GM18873 (cell line): ENCODE results near the gene CHL1.

Experiments used
- ATAC-seq: cut with Tn5 transposase; IDR thresholded peaks from one replicate; pipeline ENCODE4 v1.9.1; 2021; ENCODE audit warnings: mild to moderate bottlenecking, moderate library complexity, moderate number of reproducible peaks; ENCODE audit not compliant: unreplicated experiment, low FRiP score

The CHL1 gene

DNA sequence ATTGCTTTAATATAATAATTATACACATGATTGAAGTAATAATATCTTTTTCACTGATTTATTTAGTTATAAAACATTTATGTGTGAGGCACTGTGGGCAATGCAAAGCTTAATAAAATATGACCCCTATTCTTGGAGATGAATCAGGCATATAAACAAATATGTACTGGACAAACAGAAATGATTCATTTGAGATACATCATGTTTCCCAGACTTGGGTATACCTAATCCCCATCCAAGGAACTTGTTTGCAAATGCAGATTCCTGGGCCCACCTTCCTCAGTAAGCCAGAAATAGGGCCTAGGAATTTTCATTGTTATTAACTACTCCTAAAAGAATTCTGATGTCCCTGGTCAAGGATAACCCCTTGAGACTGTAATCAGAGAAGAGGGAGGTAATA lies 184.2 kb downstream of the CHL1 start:
- no peak for ATAC-seq

DNA sequence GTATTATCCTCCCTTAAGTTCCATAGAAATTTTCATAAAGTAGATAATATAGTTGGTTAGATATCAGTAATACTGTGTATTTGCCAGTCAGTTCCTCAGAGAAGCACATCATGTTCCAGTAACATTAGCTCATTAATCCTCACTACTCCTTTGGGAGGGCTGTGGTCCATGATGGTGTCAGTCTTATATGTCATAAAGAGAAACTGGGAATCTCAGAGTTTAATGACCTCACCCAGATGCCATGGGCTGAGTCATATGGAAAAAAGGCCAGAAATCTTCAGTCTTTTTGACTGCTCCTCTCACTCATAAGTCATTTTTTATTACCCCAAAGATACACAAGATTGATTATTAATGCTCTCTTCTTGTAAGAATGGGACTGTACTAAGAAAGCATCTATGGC lies 188.6 kb downstream of the CHL1 start:
- no peak for ATAC-seq

DNA sequence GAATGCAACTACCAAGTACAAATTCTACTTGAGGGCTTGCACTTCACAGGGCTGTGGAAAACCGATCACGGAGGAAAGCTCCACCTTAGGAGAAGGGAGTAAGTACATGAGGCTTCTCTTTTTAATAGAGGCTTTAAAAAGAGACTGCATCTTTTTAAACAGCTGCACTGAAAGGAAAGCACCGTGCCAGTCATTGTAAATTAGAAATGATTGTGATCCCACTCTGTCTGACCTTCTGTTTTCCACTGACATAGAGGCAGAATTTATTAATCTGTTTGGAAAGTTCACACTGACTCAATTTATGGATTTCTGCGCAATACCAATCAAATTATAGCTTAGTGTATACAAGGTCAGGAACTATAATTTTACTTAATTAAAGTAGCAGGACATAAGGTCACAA lies 198.2 kb downstream of the CHL1 start:
- no peak for ATAC-seq

DNA sequence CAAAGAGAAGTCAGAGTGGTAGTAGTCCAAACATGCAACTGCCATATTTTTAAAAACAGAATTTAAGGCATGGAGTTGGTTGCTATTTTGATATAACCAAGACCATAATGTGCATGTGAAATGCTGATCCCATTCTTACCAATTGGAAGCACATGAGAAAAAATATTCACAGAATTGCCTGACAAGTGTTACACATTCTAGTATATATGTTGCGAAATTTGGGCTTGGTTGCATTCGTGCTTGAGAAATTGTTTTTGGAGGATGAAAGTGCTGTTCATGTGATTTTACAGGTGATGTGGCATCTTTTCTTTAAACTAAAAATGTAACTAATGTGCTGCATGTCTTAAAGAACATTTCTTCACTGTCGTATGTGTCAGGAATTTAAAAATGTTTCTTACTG lies 199.7 kb downstream of the CHL1 start:
- ATAC-seq, result no peak

DNA sequence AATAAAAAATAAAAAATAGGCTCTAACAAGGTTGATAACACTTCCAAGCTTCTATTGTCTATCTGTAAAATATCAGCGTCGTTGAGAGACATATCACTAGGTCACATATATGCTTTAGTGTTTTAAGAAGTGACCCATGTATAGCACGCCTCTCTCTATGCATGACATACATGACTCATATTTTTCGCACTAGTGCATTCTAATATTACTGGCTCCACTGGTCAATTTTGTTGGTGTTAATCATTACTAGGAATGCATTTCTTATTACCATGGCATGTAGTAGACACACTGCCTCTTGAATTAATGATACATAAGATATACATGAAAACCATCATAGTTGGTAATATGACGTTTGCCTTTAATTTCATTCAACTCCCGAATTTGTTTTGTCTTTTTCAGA lies 203.1 kb downstream of the CHL1 start:
- ATAC-seq, result peak; percentile 72

DNA sequence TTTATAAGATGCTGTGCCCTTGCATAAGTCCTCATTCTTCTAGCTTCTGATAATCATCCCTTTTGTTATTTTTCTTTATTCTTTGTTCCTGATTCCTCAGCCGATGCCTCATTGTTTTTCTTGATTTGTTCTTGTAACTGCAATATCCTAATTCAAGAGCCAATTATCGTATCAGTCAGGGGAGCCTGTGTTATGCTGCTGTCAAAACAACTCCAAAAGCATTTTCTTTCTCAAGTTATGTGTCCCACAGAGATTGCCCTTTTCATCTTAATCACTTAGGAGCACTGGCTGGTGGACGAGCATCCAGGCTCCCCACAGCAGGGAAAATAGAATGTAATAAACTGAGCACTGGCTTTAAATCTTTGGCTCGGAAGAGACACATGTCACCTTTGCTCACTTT lies 207.3 kb downstream of the CHL1 start:
- no peak for ATAC-seq

DNA sequence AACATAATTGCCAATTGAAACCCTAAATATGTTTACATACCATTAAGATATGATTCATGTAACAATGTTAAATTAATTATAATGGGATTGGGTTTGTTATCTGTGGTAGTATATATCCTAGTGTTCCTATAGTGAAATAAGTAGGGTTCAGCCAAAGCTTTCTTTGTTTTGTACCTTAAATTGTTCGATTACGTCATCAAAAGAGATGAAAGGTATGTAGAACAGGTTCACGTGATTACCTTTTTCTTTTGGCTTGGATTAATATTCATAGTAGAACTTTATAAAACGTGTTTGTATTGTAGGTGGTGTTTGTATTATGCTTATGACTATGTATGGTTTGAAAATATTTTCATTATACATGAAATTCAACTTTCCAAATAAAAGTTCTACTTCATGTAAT lies 212.4 kb downstream of the CHL1 start:
- no peak for ATAC-seq

DNA sequence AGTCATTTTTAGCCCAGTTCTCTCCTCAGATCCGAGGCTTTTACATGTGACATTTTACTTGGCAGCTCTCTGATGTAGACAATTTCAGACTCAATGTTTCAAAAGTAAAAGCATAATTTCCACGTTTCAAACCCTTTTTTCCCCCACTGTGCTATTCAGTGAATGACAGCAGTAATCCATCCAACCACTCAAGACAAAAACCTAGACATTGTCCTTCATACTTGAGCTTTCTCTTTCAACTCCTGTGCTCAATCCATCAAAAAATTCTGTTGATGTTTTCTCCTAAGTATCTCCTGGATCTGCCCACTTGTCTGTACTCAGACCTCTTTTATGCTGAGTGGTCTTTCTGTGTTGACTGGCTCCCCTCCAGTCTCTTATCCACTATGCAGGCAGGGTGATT lies 214.7 kb downstream of the CHL1 start:
- no peak for ATAC-seq

DNA sequence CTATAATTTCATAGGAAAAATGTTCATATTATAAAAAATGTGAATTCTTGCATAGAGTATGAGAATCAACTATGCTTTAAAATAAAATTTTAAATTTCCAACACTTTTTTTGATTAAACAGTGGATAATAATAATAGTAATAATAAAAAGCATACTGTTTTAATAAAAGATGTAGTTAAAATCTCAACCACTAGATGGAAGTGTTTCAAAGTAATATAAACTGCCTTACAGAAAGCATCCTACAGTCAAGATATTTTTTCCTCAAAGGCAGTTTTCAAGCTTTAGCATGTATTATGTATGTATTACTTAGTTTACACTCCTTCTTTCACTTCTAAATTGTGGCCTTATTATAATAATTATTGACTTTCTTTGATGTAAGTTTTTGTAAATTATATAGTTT lies 217.5 kb downstream of the CHL1 start:
- ATAC-seq, result no peak

DNA sequence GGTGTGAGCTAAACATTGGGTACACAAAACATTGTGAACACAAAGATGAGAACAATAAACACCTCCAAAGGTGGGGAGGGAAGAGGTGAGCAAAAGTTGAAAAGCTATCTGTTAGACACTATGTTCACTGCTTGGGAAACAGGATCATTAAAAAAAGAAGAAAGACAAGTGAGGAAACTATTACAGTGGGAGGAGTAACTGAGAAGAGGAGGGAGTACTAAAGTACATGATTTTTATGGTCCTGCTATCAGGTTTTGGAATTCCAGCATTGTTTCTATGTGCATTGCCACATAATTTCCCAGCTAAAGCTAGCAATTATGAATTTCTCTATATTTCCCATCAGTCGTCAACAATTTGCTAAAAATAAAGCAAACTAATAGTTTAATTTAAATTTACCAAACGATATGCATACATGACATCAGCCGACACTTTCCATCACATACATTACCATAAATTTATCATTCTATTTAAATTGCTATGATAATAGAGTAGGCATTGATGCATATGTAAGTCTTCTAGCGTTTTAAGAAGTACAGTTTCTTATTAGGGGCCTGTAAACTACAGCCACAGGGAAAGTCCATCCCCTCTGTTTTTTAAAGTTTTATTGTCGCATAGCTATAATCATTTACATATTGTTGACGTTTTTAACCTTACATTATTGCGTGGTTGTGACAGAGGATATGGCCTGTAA lies 221.8 kb downstream of the CHL1 start:
- no peak for ATAC-seq

DNA sequence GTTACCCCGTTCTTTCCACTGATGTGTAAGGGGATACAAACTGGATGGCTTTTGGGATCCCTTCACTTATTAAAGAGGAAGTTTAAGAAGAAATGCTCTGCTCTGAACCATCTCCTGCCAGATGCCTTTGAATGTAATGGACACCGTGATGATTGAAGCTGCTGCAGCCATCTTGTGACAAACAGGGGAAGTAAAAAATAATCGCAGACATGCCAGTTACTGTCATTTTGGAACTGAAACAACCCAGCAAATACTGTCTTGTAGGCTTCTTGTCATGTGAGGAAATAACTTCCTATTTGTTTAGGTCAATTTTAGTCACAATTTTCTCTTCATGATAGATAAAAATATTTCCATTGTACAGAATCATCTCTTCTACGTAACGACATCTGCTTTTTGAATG lies 224.0 kb downstream of the CHL1 start:
- peak; percentile 69 for ATAC-seq

DNA sequence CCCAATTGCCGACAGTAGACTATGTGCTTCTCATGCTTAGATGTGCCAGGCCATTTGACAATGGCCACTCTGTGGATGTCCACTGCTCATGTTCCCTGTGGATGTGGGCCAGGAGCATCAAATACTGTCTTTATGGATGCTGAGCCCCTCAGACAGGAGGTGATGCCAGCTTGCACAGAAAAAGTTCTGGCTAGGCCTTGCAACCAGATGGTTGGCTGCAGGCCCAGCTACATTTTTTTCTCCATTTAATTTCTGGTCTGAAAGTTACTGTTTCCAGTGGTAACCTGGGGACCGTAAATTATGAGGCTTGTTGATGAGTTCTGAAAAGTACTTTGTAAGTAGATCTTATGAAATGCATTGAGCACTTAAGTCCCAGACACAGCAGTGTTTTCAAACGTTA lies 228.5 kb downstream of the CHL1 start:
- no peak for ATAC-seq

DNA sequence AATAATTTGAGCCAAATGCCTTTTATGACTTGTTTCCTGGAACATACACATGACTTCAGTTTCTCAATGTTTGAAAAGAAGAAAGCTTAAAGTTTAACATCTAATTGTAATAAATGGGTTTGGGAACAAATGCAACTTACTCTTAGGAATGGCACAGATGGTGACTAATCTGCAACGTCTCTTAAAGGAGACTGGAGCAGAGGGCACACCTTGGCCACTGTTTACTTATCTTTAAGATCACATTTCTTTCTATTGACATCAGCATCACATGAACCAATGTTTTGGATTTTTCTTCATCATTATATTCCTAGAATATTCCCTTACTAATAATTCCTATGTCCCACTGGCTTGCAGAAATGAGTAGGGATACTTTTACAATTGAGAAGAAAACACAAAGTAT lies 229.5 kb downstream of the CHL1 start:
- no peak for ATAC-seq

DNA sequence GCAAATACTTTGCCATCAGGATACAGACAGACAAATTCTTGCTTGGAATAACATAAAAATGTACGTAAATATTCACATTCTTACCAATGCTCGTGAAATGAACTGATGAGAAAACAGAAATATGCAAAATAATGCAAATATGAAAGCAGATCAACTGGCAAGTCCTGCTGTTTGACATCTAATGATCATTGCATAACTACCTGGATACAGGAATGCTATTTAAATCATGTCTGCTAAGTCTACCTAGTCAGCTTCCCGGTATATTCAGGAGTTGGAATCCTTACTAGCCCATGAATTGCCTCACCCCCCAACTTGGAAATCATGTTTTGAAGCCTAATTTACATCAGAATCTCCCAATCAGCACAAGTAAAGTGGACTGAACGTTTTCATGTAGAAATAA lies 230.6 kb downstream of the CHL1 start:
- no peak for ATAC-seq

DNA sequence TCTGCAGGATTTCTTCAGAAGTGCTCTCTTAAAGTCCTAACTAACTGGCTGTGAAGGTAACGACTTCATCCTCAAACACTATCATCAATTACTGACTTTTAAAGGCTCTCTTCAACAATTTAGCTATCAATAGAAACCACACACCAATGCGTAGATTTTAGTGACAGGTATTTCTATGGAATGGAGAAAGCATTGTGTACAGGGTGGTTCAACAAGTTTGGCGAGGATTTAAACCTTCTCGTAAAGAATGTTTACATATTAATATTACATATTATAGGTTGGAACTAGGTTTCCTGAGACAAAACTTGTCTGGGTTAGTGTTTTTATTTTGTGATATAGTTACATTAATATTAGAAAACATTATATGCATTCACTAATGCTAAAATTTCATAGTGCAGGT lies 233.6 kb downstream of the CHL1 start:
- no peak for ATAC-seq

DNA sequence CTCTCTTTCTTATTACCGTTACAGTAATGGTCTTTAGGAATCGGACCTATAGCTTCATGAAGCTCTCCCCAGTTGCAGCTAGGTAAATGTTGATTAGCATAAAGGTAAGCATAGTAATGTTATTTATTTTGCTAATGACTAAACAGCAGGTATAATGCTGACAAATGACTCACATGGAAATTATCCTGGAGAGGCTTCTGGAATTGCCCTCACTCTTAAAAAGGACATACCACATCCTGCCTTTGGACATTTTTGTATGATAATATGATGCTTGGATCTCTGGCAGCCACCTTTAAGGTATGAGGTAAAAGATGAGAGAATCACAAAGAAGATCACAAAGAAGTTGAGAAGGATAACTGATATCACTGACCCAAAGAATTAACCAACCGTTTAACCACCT lies 238.6 kb downstream of the CHL1 start:
- ATAC-seq, result no peak

DNA sequence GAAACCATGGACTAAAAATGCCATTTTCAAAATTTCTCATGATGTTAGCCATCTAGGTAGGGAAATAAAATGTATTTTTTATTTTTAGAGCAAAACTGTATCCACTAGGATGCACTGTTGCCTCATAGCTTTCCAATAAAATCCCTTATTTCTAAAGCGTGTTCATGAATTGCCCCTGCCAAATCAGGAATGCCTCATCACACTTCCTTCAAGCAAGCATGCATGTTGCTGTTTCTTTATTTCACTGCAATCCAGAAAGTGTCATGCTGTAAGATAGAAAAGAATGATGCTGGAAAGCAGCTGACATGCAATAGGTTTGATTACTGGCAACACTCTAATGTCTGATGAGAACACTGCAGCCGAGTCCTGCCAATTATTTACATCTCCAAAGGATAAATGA lies 239.5 kb downstream of the CHL1 start:
- no peak for ATAC-seq

DNA sequence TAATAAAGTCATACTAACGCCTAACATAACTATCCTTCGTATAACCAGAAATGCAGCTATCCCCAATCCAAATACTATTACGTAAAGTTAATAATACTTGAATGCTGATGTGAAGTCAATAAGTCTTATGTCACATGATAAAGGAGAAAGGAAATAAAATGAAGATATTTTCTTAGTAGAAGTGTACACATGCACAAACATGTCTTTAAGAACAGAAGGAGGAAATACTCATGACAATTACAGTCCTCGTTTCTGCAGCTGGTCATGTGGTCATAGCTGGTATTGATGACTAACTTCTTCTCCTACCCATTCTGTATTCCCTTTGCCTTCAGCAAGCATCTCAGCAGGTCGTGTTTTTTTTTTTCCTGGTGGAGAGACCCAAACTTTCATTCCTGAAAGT lies 244.3 kb downstream of the CHL1 start:
- no peak for ATAC-seq

DNA sequence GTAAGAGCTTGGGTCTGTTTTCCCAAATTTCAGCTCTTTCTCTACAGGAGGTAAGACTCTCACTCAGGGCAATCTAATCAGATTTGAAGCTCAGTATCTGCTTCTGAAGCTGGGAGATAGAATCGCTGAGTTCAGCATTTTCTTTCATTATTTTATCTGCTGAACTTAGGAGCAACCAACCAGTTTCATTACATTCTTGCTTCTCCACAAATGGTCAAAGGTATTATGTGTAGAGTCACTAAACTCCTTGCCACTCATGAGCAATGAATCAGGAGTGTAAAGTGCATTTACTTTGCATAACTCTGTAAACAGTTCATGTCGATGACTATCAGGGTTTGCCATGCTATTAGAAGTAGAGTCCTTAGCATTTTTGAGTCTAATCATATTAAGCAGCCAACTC lies 249.4 kb downstream of the CHL1 start:
- no peak for ATAC-seq

DNA sequence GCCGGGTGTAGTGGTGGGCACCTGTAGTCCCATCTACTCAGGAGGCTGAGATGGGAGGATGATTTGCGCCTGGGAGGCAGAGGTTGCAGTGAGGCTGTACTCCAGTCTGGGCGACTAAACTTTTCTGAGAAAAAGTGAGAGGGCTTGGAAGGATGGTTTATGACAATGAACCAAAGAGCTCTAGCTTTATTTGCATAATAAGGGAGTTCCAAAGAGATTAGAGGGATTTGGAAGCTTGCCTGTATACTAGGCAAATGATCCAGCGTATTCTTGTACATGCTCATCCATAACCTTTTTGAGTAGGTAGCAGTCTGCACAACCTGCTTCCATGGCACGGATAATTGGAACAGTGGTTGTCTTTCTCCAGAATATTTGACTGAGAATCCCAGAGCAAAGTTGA lies 251.1 kb downstream of the CHL1 start:
- ATAC-seq, result no peak

DNA sequence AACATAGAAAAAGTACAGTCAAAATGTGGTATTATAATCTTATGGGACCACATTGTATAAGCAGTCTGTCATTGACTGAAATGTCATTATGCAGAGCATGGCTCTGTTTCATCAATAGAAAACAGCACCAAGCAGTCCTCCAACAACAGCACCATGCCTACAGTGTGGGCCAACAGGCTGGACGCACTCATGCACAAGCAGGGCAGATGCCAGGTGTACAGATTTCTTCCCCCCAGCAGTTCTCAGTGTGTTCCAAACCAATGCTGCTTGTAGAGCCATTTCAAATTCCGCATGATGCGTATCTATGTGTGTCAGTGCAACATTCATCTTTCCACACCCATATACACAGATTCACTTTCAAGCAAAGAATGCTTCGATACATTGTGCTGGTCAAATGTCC lies 253.1 kb downstream of the CHL1 start:
- ATAC-seq, result no peak

DNA sequence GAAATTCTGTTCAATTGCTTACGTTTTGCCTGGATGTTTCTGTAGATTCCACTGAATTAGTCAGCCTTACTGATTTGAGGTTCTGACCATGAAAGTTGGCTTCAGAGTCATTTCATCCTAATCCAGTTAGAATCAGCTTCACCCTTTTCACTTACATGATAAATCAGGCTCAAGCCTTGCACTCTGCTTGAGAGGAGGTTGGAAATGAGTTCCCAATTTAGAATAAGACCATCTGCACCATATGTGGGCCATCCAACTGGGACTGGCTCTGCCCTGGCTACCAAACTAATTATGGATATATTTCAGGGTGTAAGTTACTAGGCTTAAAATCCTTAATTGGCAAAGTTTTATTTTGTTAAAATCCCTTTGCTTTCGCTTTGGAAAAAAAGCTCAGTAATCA lies 255.7 kb downstream of the CHL1 start:
- ATAC-seq, result no peak

DNA sequence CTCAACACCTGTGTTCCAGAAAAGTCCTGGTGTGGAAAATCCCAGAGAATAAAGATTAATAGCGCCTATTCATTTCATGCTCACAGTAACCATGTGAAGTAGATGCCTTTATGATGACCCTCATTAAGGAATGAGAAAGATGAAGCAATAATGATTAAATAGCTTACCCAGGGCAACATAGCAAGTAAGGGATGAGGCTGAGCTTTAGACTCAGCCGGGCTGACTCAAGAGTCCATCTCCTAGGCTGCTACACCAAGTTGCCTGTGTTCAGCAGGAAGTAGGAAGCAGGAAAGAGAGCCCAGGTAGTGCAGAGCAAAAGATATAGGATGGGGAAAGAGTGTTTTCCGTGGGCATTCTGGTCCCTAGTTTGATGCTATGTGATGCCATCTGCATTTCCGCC lies 256.5 kb downstream of the CHL1 start:
- ATAC-seq, result no peak
